ENCODE measurements around the gene C3orf22.

C3orf22 gene

DNA sequence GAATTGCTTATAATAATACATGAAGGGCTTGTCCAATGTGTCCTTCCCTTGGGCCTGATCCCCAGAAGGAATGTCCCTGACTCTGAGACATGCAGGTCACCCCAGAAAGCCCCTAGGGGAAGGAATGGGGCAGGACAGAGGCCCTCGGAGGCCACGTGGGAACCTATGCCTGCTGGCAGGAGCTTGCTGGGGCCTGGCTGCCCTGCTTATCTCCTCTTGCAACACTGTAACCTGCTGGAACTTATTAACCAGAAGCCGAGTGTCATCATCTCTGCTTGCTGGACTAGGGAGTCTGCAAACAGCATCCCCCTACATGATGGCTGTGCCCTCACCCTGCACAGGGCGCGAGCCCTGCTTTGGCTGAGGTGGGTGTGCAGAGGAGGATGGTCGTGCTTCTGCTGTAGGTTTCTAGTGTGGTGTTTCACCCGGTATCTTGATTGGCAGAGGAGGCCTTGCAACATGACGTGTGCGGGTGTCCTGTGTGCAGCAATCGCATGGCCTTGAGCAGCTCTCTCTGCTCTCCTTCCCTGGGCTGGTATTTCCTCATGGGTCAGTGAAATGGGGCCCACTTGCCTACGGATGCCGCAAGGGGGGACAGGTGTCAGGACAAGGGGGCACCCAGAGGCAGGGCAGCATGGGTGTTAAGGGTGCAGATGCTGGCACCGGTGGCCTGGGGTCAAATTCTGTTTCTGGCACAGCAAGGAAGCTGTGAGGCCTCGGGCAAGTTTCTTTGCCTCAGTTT is 29.8 kb downstream of the C3orf22 start:
- H3K27ac ChIP-seq, result no peak overlapping the region
- TF ChIP-seq, protein P1, sequence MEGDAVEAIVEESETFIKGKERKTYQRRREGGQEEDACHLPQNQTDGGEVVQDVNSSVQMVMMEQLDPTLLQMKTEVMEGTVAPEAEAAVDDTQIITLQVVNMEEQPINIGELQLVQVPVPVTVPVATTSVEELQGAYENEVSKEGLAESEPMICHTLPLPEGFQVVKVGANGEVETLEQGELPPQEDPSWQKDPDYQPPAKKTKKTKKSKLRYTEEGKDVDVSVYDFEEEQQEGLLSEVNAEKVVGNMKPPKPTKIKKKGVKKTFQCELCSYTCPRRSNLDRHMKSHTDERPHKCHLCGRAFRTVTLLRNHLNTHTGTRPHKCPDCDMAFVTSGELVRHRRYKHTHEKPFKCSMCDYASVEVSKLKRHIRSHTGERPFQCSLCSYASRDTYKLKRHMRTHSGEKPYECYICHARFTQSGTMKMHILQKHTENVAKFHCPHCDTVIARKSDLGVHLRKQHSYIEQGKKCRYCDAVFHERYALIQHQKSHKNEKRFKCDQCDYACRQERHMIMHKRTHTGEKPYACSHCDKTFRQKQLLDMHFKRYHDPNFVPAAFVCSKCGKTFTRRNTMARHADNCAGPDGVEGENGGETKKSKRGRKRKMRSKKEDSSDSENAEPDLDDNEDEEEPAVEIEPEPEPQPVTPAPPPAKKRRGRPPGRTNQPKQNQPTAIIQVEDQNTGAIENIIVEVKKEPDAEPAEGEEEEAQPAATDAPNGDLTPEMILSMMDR (conservative IDR thresholded peaks at IDR 0.05; ENCODE audit: low read depth), result no peak
- no peak for DNase-seq (ENCODE audit: low spot score)
- ChIA-PET POLR2A (ENCODE audit: low non-redundant PET) (no interaction called here), CTCF (no interaction called here)

DNA sequence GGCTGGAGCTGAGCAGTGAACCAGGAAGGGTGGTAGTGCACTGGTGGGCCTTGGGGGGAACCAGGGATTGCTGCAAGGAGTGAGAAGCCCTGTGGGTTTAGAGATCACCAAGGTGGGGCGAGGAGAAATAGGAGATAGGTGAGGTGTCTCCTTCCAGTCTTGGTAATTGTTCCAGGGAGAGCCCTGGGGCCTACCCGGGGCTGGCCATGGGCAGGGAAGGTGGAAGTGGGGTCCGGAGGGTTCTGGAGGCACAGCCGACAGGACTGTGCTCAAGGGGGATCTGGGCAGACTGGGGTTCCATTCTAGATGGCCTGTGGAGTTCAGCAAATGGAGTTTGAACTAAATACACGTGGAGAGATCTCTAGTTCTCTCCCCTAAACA is 30.3 kb downstream of the C3orf22 start:
- no peak for DNase-seq (ENCODE audit: low spot score)
- TF ChIP-seq, protein P1 (conservative IDR thresholded peaks at IDR 0.05; ENCODE audit: low read depth), result no peak
- ChIA-PET CTCF (no interaction called here), POLR2A (ENCODE audit: low non-redundant PET) (no interaction called here)
- H3K27ac ChIP-seq, result no peak overlapping the region

DNA sequence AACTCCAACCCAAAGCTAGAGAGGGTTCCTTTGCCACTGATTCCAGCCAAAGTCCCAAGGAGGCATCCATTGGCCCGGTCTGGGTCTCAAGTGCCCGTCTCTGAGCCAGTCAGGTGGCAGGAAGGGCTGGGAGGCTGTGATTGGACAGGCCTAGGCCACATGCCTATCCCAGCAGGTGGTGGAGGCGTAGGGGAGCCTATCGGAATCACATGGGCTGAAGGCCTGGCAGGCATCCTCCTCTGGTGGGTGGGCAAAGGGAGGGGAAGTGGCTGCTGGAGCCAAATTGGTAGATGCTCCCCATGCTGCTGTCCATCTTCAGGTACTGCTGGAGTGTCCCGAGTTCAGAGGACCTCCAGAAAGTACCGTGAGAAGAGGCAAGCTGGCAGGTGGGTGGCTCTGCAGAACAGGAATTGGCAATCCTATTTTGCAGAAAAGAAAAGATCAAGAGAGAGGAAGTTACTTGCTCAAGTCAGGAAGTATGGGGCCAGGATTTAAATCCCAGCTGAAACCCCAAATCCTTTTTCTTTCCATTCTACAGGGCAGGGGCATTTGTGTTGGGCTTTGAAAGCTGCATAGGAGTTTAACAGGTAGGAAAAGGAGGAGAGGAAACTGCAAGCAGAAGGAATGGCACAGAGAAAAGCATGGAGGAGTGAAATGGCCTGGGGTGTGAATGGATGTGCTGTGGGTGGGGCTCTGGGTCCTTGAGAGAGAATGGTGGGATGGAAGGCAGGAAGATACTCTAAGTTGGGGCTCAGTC is 31.1 kb downstream of the C3orf22 start:
- CTCF ChIA-PET, result no interaction called here
- DNase-seq (ENCODE audit: low spot score), result no peak
- POLR2A ChIA-PET (ENCODE audit: low non-redundant PET), result no interaction called here
- TF ChIP-seq, protein P1 (conservative IDR thresholded peaks at IDR 0.05; ENCODE audit: low read depth), result no peak
- no peak overlapping the region for H3K27ac ChIP-seq

DNA sequence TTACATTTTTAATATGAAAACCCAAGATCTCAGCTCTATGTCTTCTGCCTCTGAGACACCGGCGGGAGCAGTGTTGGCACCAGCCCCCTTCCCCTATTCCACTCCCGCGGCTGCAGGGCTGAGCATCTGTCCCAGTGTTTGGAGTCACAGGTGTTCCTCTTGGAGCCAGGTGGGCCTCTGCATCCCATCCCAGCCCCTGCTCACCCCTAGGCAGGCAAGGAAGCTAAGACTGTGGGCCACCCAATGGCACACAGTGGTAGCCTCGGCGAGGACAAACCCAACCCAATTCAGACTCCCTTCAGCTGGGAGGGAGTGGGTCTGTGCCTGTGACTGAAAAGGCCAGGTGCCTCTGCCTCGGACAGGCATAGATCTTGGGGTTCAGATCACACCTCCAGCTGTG is 31.7 kb downstream of the C3orf22 start:
- TF ChIP-seq, protein P1 (conservative IDR thresholded peaks at IDR 0.05; ENCODE audit: low read depth), result no peak
- POLR2A ChIA-PET (ENCODE audit: low non-redundant PET), result no interaction called here
- no peak overlapping the region for H3K27ac ChIP-seq
- CTCF ChIA-PET, result no interaction called here
- DNase-seq (ENCODE audit: low spot score), result no peak

- TF ChIP-seq, protein P1 (conservative IDR thresholded peaks at IDR 0.05; ENCODE audit: low read depth), result no peak
- H3K27ac ChIP-seq, result no peak overlapping the region
- no peak for DNase-seq (ENCODE audit: low spot score)
- POLR2A ChIA-PET (ENCODE audit: low non-redundant PET), result no interaction called here
- CTCF ChIA-PET, result no interaction called here
Measured at GRCh38 chr3:126526668-126527005, 32.1 kb downstream of the C3orf22 start.

- no peak for DNase-seq (ENCODE audit: low spot score)
- no peak overlapping the region for H3K27ac ChIP-seq
- TF ChIP-seq, protein P1 (conservative IDR thresholded peaks at IDR 0.05; ENCODE audit: low read depth), result no peak
- POLR2A ChIA-PET (ENCODE audit: low non-redundant PET), result no interaction called here
- CTCF ChIA-PET, result no interaction called here
Measured at GRCh38 chr3:126525853-126526667, 32.7 kb downstream of the C3orf22 start.
